HepG2 (cell line): ENCODE data around the gene CHMP1A. TPM values are rescaled to one million over a fixed set of nuclear protein-coding genes. Genes with fewer than 3 reads are reported as not detected.

Experiments used
- DMTF1 ChIP-seq: sonication (generic); formaldehyde crosslinking; IDR thresholded peaks from 2 replicates; pipeline ENCODE4 v1.4.0; 2020; ENCODE audit warnings: mild to moderate bottlenecking, missing genetic modification reagents
- GTF3A ChIP-seq: sonication (generic); formaldehyde crosslinking; conservative IDR thresholded peaks from 2 replicates; pipeline ENCODE4 v1.4.0; 2020; ENCODE audit warnings: mild to moderate bottlenecking, missing genetic modification reagents
- MIER2 ChIP-seq: IDR thresholded peaks from 2 replicates; pipeline ENCODE4 v1.6.1; 2016; ENCODE audit warnings: missing biosample characterization, missing genetic modification reagents
- NFE2L1 ChIP-seq: sonication (generic); formaldehyde crosslinking; IDR thresholded peaks from 2 replicates; pipeline ENCODE4 v1.4.0; 2020; ENCODE audit warnings: missing genetic modification reagents, mild to moderate bottlenecking, borderline replicate concordance
- PAX8 ChIP-seq: sonication (generic); formaldehyde crosslinking; IDR thresholded peaks from 2 replicates; pipeline ENCODE4 v1.8.0; 2022; ENCODE audit warnings: mild to moderate bottlenecking, missing genetic modification reagents, borderline replicate concordance
- RBAK ChIP-seq: sonication (generic); formaldehyde crosslinking; IDR thresholded peaks from 2 replicates; pipeline ENCODE4 v1.5.1; 2020; ENCODE audit warnings: mild to moderate bottlenecking, missing genetic modification reagents
- REPIN1 ChIP-seq: sonication (generic); formaldehyde crosslinking; IDR thresholded peaks from 2 replicates; pipeline ENCODE4 v1.8.0; 2022; ENCODE audit warnings: missing genetic modification reagents, low read depth, mild to moderate bottlenecking, borderline replicate concordance
- SKIL ChIP-seq: sonication (generic); formaldehyde crosslinking; IDR thresholded peaks from 2 replicates; pipeline ENCODE4 v1.8.0; 2022; ENCODE audit warnings: missing genetic modification reagents, mild to moderate bottlenecking, moderate library complexity, borderline replicate concordance
- ZBTB26 ChIP-seq: IDR thresholded peaks from 2 replicates; pipeline ENCODE4 v1.6.1; 2016; ENCODE audit warnings: missing compliant biosample characterization, missing genetic modification reagents, borderline replicate concordance
- ZBTB34 ChIP-seq: sonication (generic); formaldehyde crosslinking; IDR thresholded peaks from 2 replicates; pipeline ENCODE4 v1.8.0; 2022; ENCODE audit warnings: mild to moderate bottlenecking, missing genetic modification reagents
- ZNF101 ChIP-seq: sonication (generic); formaldehyde crosslinking; IDR thresholded peaks from 2 replicates; pipeline ENCODE4 v1.4.0; 2020; ENCODE audit warnings: mild to moderate bottlenecking, low read depth, missing genetic modification reagents, borderline replicate concordance
- ZNF224 ChIP-seq: sonication (generic); formaldehyde crosslinking; IDR thresholded peaks from 2 replicates; pipeline ENCODE4 v1.5.0; 2020; ENCODE audit warnings: mild to moderate bottlenecking, missing genetic modification reagents
- ZNF235 ChIP-seq: sonication (generic); formaldehyde crosslinking; IDR thresholded peaks from 2 replicates; pipeline ENCODE4 v1.8.1; 2023; ENCODE audit warnings: mild to moderate bottlenecking, missing genetic modification reagents, borderline replicate concordance
- ZNF33A ChIP-seq: sonication (generic); formaldehyde crosslinking; IDR thresholded peaks from 2 replicates; pipeline ENCODE4 v1.5.1; 2020; ENCODE audit warnings: missing genetic modification reagents, mild to moderate bottlenecking, moderate library complexity, borderline replicate concordance
- ZNF644 ChIP-seq: IDR thresholded peaks from 2 replicates; pipeline ENCODE4 v1.6.1; 2016; ENCODE audit warnings: low read depth
- ZNF687 ChIP-seq: sonication (generic); formaldehyde crosslinking; IDR thresholded peaks from 2 replicates; pipeline ENCODE4 v1.5.1; 2020; ENCODE audit warnings: mild to moderate bottlenecking, missing genetic modification reagents, moderate library complexity
- polyA plus RNA-seq, 8 experiments: library from polyadenylated mRNA; depleted of rRNA in 3 of 8; stranded (reverse) in 7 of 8; unstranded in 1 of 8; fragments of >200 nt; fragmentation: Illumina TruSeq in 4 of 8; extraction: Trizol in 4 of 8; gene quantifications; 2 replicates each; pipeline versions ENCODE4 v1.2.1 to v1.2.3, GENCODE V29; 2011 to 2016; ENCODE audit warnings: low read depth in 4 of 8, missing spikeins in 1 of 8, mixed read lengths in 1 of 8; ENCODE audit not compliant: insufficient read depth in 1 of 8
- total RNA-seq, 5 experiments: library from RNA; depleted of rRNA; stranded (reverse); fragments of >200 nt; fragmentation: Illumina TruSeq; extraction: Trizol; gene quantifications; 2 replicates each; pipeline ENCODE4 v1.2.3, GENCODE V29; 2016; ENCODE audit warnings: low read depth in 1 of 5

The CHMP1A gene
- total and polyA plus RNA-seq, 2 of the 13 experiments (the other 11 are each of a cell fraction or from before 2014, with no cell fraction given), result 69.4 to 73.3 TPM

- peak; percentile 82 for TF ChIP-seq ZBTB26
- TF ChIP-seq PAX8 (CRISPR knock-in tag), result 0 out of 2 replicates have a peak, but pooled peaks have one; percentile 13
- TF ChIP-seq ZNF224 (CRISPR knock-in tag), result no peak; the same call in 1 of the 2 replicates
- peak; percentile 40; the same call in 1 of the 2 replicates for TF ChIP-seq RBAK (CRISPR knock-in tag)
- peak; percentile 20; the same call in 1 of the 2 replicates for TF ChIP-seq ZBTB34 (CRISPR knock-in tag)
- no peak for TF ChIP-seq NFE2L1 (CRISPR knock-in tag)
- 0 out of 2 replicates have a peak, but pooled peaks have one; percentile 14 for TF ChIP-seq MIER2 (CRISPR knock-in tag)
- TF ChIP-seq GTF3A, result no peak
- TF ChIP-seq ZNF235 (CRISPR knock-in tag), result peak; percentile 93; the same call in 1 of the 2 replicates
- no peak; the same call in 1 of the 2 replicates for TF ChIP-seq SKIL (CRISPR knock-in tag)
- no peak for TF ChIP-seq ZNF101 (CRISPR knock-in tag)
- no peak for TF ChIP-seq ZNF644 (CRISPR knock-in tag)
- TF ChIP-seq ZNF33A (CRISPR knock-in tag), result no peak
- peak; percentile 23 for TF ChIP-seq REPIN1 (CRISPR knock-in tag)
- TF ChIP-seq DMTF1 (CRISPR knock-in tag), result no peak
- TF ChIP-seq ZNF687 (CRISPR knock-in tag), result peak; percentile 79
Measured at GRCh38 chr16:89657442-89658220, at the start of gene CHMP1A, which contains the start of gene SPATA33 (continued).
